Measurements from ENCODE around the gene CDHR1. TPM values are rescaled to one million over a fixed set of nuclear protein-coding genes. Genes with fewer than 3 reads are reported as not detected.

CDHR1 gene
- total and polyA plus RNA-seq, 2 of the 8 experiments (the other 6 are each of a cell fraction or from before 2014, with no cell fraction given): 3.9 to 10.5 TPM

GRCh38 chr10:84236807-84237198, 42.5 kb downstream of the CDHR1 start:
- Histone ChIP-seq H3K27ac (ENCODE audit: low read depth, low read length) (no peak overlapping the region), H2AK5ac (ENCODE audit: low read depth, low read length) (no peak overlapping the region)
- WGBS, 2 experiments (ENCODE audit: extremely low coverage in 1 of 2, insufficient coverage in 1 of 2, insufficient read length in 1 of 2, insufficient replicate concordance in 2 of 2, low coverage in 1 of 2, low lambda C conversion rate in 2 of 2, missing lambda C conversion rate in 1 of 2): 79% methylated on average over 6 of the region's 6 CpGs; no CpG with 5 or more reads in 1 of the 2 experiments
- TF ChIP-seq YY1 (IDR thresholded peaks at IDR 0.05; ENCODE audit: low read depth, low read length) (no peak), KDM4A (IDR thresholded peaks at IDR 0.05; ENCODE audit: low read depth, low read length, severe bottlenecking) (no peak), CTBP2 (IDR thresholded peaks at IDR 0.05; ENCODE audit: borderline replicate concordance, insufficient read depth, insufficient read length, low read length) (no peak), FOSL1 (IDR thresholded peaks at IDR 0.05; ENCODE audit: insufficient read depth, low read depth, low read length) (no peak), ASH2L (IDR thresholded peaks at IDR 0.05; ENCODE audit: low read length) (no peak), RNF2 (IDR thresholded peaks at IDR 0.05; ENCODE audit: borderline replicate concordance, low read depth, low read length, missing control alignments, poor library complexity, severe bottlenecking) (no peak), EP300 (IDR thresholded peaks at IDR 0.05; ENCODE audit: borderline replicate concordance in 1 of 2, low read depth in 2 of 2, low read length in 2 of 2) (no peak), CREB1 (IDR thresholded peaks at IDR 0.05) (no peak), RXRA (IDR thresholded peaks at IDR 0.05; ENCODE audit: insufficient read depth, low read depth, low read length) (no peak), POLR2A (IDR thresholded peaks at IDR 0.05; ENCODE audit: control extremely low read depth in 1 of 2, low read depth in 2 of 2, low read length in 2 of 2) (no peak), PHF8 (conservative IDR thresholded peaks at IDR 0.05; ENCODE audit: low read depth, low read length) (no peak)
- TF ChIP-seq, protein P1, sequence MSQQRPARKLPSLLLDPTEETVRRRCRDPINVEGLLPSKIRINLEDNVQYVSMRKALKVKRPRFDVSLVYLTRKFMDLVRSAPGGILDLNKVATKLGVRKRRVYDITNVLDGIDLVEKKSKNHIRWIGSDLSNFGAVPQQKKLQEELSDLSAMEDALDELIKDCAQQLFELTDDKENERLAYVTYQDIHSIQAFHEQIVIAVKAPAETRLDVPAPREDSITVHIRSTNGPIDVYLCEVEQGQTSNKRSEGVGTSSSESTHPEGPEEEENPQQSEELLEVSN (IDR thresholded peaks at IDR 0.05): no peak

More at GRCh38 chr10:84236807-84237198, 42.5 kb downstream of the CDHR1 start:
- H4K5ac ChIP-seq (ENCODE audit: insufficient read length, low read depth, low read length): no peak overlapping the region
- 0 out of 2 replicates have a peak overlapping the region, but pooled peaks have one; percentile 24 for H2AFZ ChIP-seq (ENCODE audit: low read length)
- H3K4me2 ChIP-seq (ENCODE audit: insufficient read depth in 1 of 2, low read depth in 2 of 2, low read length in 2 of 2): peak overlapping the region; percentile 3 to 10; a peak in 1 of 4 replicates
- no peaks in the 10 kb centered on the region for H4K20me1 ChIP-seq (replicated peaks in 1 of 2; ENCODE audit: control insufficient read depth in 1 of 2, insufficient read depth in 2 of 2, low read length in 2 of 2)
- no peak overlapping the region for H2BK15ac ChIP-seq (ENCODE audit: low read length)
- no peak overlapping the region for H3K9ac ChIP-seq (replicated peaks in 1 of 4; ENCODE audit: extremely low read depth in 1 of 4, low read depth in 3 of 4, low read length in 3 of 4)
- no peaks in the 10 kb centered on the region for H3K79me1 ChIP-seq (ENCODE audit: low read depth, low read length)
- no peak overlapping the region for H2BK12ac ChIP-seq (ENCODE audit: low read depth, low read length)
- H4K91ac ChIP-seq (replicated peaks; ENCODE audit: insufficient read length, low read length): no peak overlapping the region
- H2BK120ac ChIP-seq (replicated peaks; ENCODE audit: low read depth, low read length): no peak overlapping the region
- no peaks in the 10 kb centered on the region for H3K36me3 ChIP-seq (ENCODE audit: control insufficient read depth in 2 of 4, insufficient read depth in 4 of 4, low read length in 3 of 4)
- FAIRE-seq (no peak), DNase-seq (ENCODE audit: low read depth in 1 of 2, low spot score in 2 of 2) (no peak)
- no peaks in the 10 kb centered on the region for H3K9me3 ChIP-seq (ENCODE audit: insufficient read depth in 2 of 2, low read depth in 1 of 2, low read length in 1 of 2)
- no peak overlapping the region for H2BK5ac ChIP-seq (ENCODE audit: low read depth, low read length)
- peaks cover 0 to 2% (median 0%) of the 10 kb centered on the region in 4 experiments; a peak in 3 of 7 replicates for H3K4me1 ChIP-seq (replicated peaks in 1 of 4; ENCODE audit: control insufficient read depth in 3 of 4, insufficient read depth in 4 of 4, low read length in 3 of 4)
- POLR2A ChIA-PET (ENCODE audit: partially characterized antibody): interaction anchor here (1.1 kb wide), 1 partner anchor 329 kb away, joined by 3 read pairs; no protein-coding TSS in a partner anchor
- no peak overlapping the region for H4K8ac ChIP-seq (ENCODE audit: extremely low read depth, insufficient read depth, low read length)
- H3K18ac ChIP-seq (ENCODE audit: extremely low read depth, low read length): no peak overlapping the region
- no peaks in the 10 kb centered on the region; the same call in 1 of the 2 replicates for H3K23me2 ChIP-seq (ENCODE audit: low read depth, low read length)
- no peak overlapping the region for H3K4ac ChIP-seq (replicated peaks; ENCODE audit: insufficient read length, low read depth, low read length)
- no peak overlapping the region for H2BK20ac ChIP-seq (ENCODE audit: low read length)
- H3K23ac ChIP-seq (ENCODE audit: insufficient read length): no peak overlapping the region
- CTCF ChIA-PET (ENCODE audit: partially characterized antibody): interaction anchor here (0.5 to 3.1 kb wide), 29 partner anchors 9 to 400 kb away, joined by 3 to 44 read pairs (median 5); partner anchors contain the start of genes LRIT2 and RGR
- no peak overlapping the region; a peak in 1 of 8 replicates for H3K4me3 ChIP-seq (ENCODE audit: extremely low read depth in 1 of 4, insufficient read depth in 2 of 4, low read depth in 3 of 4, low read length in 4 of 4)
- H3K14ac ChIP-seq (ENCODE audit: insufficient read length): no peak overlapping the region
- H3K27me3 ChIP-seq (replicated peaks in 1 of 4; ENCODE audit: control insufficient read depth in 3 of 4, extremely low read depth in 1 of 4, insufficient read depth in 3 of 4, low read length in 3 of 4): peaks cover 0 to 10% (median 7%) of the 10 kb centered on the region in 4 experiments; a peak in 5 of 7 replicates
- H3K56ac ChIP-seq (replicated peaks; ENCODE audit: insufficient read length, low read depth, low read length): no peak overlapping the region
- H3K79me2 ChIP-seq (ENCODE audit: control insufficient read depth in 1 of 2, insufficient read depth in 2 of 2, low read length in 2 of 2): no peaks in the 10 kb centered on the region

All from H1 (cell line).